NK-92 treated with Interleukin-12 subunit alpha and Interleukin-12 subunit beta, amount 100 ng/mL, for 24 hours (cell line): ENCODE results near the gene MRPL1.
A peak's percentile ranks its signal among the peaks of the same experiment; 100 is the strongest.

ENCODE experiments used
- DNase-seq: peaks from one replicate; lab custom pipeline; 2025; lab: John Stamatoyannopoulos, UW

The MRPL1 gene

GRCh38 chr4:77862478-77863216 is at the start of gene MRPL1:
MRPL1 (plus strand) TSS chr4:77862830; CDS start chr4:77862849, 19 bp downstream.
- DNase-seq, result peak; percentile 73

- DNase-seq, result no peak
Measured at GRCh38 chr4:77815636-77816035, 47.0 kb upstream of the MRPL1 start.

- no peak for DNase-seq
Measured at GRCh38 chr4:77816546-77816945, 46.1 kb upstream of the MRPL1 start.

GRCh38 chr4:77817304-77818072 is 45.1 kb upstream of the MRPL1 start:
- DNase-seq, result no peak

GRCh38 chr4:77818073-77818601 is 44.5 kb upstream of the MRPL1 start:
- DNase-seq, result peak; percentile 7

- DNase-seq, result peak; percentile 54
Measured at GRCh38 chr4:77818602-77819403, 43.8 kb upstream of the MRPL1 start, which contains the start of gene CNOT6L. CNOT6L (minus strand) TSS chr4:77819368; CDS start chr4:77819308, 60 bp downstream.

- no peak for DNase-seq
Measured at GRCh38 chr4:77819404-77819842, 43.2 kb upstream of the MRPL1 start.

- DNase-seq, result peak; percentile 82
Measured at GRCh38 chr4:77819843-77820648, 42.6 kb upstream of the MRPL1 start.

- DNase-seq, result peak; percentile 6
Measured at GRCh38 chr4:77820649-77821561, 41.7 kb upstream of the MRPL1 start.

GRCh38 chr4:77821775-77822174 is 40.9 kb upstream of the MRPL1 start:
- peak; percentile 1 for DNase-seq

GRCh38 chr4:77826275-77826674 is 36.4 kb upstream of the MRPL1 start:
- DNase-seq, result no peak

GRCh38 chr4:77827343-77827742 is 35.3 kb upstream of the MRPL1 start:
- no peak for DNase-seq

- DNase-seq, result no peak
Measured at GRCh38 chr4:77833126-77833724, 29.4 kb upstream of the MRPL1 start.

- DNase-seq, result no peak
Measured at GRCh38 chr4:77834403-77834802, 28.2 kb upstream of the MRPL1 start.

- no peak for DNase-seq
Measured at GRCh38 chr4:77843628-77844027, 19.0 kb upstream of the MRPL1 start.

GRCh38 chr4:77844363-77844762 is 18.3 kb upstream of the MRPL1 start:
- DNase-seq, result no peak

GRCh38 chr4:77845400-77845799 is 17.2 kb upstream of the MRPL1 start:
- DNase-seq, result no peak

GRCh38 chr4:77845929-77846328 is 16.7 kb upstream of the MRPL1 start:
- no peak for DNase-seq

GRCh38 chr4:77848508-77848907 is 14.1 kb upstream of the MRPL1 start:
- DNase-seq, result no peak
